ENCODE results near the gene ZBTB20. TPM values are rescaled to one million over a fixed set of nuclear protein-coding genes. Genes with fewer than 3 reads are reported as not detected.

ZBTB20 gene
- total RNA-seq, 1 donor from 2014 or later, result 19.1 TPM

- Mint-ChIP-seq H3K27me3 (ENCODE audit: unreplicated experiment) (no peaks in the 10 kb centered on the region), H3K36me3 (ENCODE audit: unreplicated experiment) (peaks cover 2% of the 10 kb centered on the region), H3K4me1 (ENCODE audit: unreplicated experiment) (no peaks in the 10 kb centered on the region), H3K9me3 (ENCODE audit: unreplicated experiment) (no peaks in the 10 kb centered on the region), H3K27ac (ENCODE audit: unreplicated experiment) (no peak overlapping the region), H3K4me3 (ENCODE audit: unreplicated experiment) (no peak overlapping the region)
- TF ChIP-seq CTCF (IDR thresholded peaks at IDR 0.05), result no peak
- DNase-seq (ENCODE audit: extremely low spot score, unreplicated experiment), result no peak
Observed at GRCh38 chr3:114586119-114586518, 561.0 kb downstream of the ZBTB20 start.

GRCh38 chr3:114585687-114586086 lies 561.4 kb downstream of the ZBTB20 start:
- Mint-ChIP-seq H3K36me3 (ENCODE audit: unreplicated experiment) (peaks cover 2% of the 10 kb centered on the region), H3K27me3 (ENCODE audit: unreplicated experiment) (no peaks in the 10 kb centered on the region), H3K4me3 (ENCODE audit: unreplicated experiment) (no peak overlapping the region), H3K4me1 (ENCODE audit: unreplicated experiment) (no peaks in the 10 kb centered on the region), H3K27ac (ENCODE audit: unreplicated experiment) (no peak overlapping the region), H3K9me3 (ENCODE audit: unreplicated experiment) (no peaks in the 10 kb centered on the region)
- TF ChIP-seq CTCF (IDR thresholded peaks at IDR 0.05), result no peak
- no peak for DNase-seq (ENCODE audit: extremely low spot score, unreplicated experiment)

- Mint-ChIP-seq H3K4me3 (ENCODE audit: unreplicated experiment) (no peak overlapping the region), H3K4me1 (ENCODE audit: unreplicated experiment) (no peaks in the 10 kb centered on the region)
- DNase-seq (ENCODE audit: extremely low spot score, unreplicated experiment), result no peak
Observed at GRCh38 chr3:114584734-114585371, 562.2 kb downstream of the ZBTB20 start.

GRCh38 chr3:114582929-114583328 lies 564.2 kb downstream of the ZBTB20 start:
- no peaks in the 10 kb centered on the region for H3K36me3 Mint-ChIP-seq (ENCODE audit: unreplicated experiment)
- H3K27me3 Mint-ChIP-seq (ENCODE audit: unreplicated experiment), result no peaks in the 10 kb centered on the region
- DNase-seq (ENCODE audit: extremely low spot score, unreplicated experiment), result no peak
- H3K4me3 Mint-ChIP-seq (ENCODE audit: unreplicated experiment), result no peak overlapping the region
- H3K4me1 Mint-ChIP-seq (ENCODE audit: unreplicated experiment), result no peaks in the 10 kb centered on the region
- TF ChIP-seq CTCF (IDR thresholded peaks at IDR 0.05), result no peak
- H3K9me3 Mint-ChIP-seq (ENCODE audit: unreplicated experiment), result no peaks in the 10 kb centered on the region
- no peak overlapping the region for H3K27ac Mint-ChIP-seq (ENCODE audit: unreplicated experiment)

More at GRCh38 chr3:114584734-114585371, 562.2 kb downstream of the ZBTB20 start:
- TF ChIP-seq CTCF (IDR thresholded peaks at IDR 0.05), result no peak
- Mint-ChIP-seq H3K9me3 (ENCODE audit: unreplicated experiment) (no peaks in the 10 kb centered on the region), H3K27me3 (ENCODE audit: unreplicated experiment) (no peaks in the 10 kb centered on the region), H3K27ac (ENCODE audit: unreplicated experiment) (no peak overlapping the region), H3K36me3 (ENCODE audit: unreplicated experiment) (peaks cover 1% of the 10 kb centered on the region)

GRCh38 chr3:114572364-114573062 lies 574.6 kb downstream of the ZBTB20 start:
- Mint-ChIP-seq H3K4me1 (ENCODE audit: unreplicated experiment) (peaks cover 17% of the 10 kb centered on the region), H3K27me3 (ENCODE audit: unreplicated experiment) (no peaks in the 10 kb centered on the region), H3K4me3 (ENCODE audit: unreplicated experiment) (no peak overlapping the region), H3K9me3 (ENCODE audit: unreplicated experiment) (no peaks in the 10 kb centered on the region), H3K36me3 (ENCODE audit: unreplicated experiment) (no peaks in the 10 kb centered on the region), H3K27ac (ENCODE audit: unreplicated experiment) (no peak overlapping the region)
- no peak for DNase-seq (ENCODE audit: extremely low spot score, unreplicated experiment)
- TF ChIP-seq CTCF (IDR thresholded peaks at IDR 0.05), result no peak
